ENCODE measurements around the gene SLC49A4. TPM values are rescaled to one million over a fixed set of nuclear protein-coding genes. Genes with fewer than 3 reads are reported as not detected.

Gene SLC49A4
- polyA plus RNA-seq, 2 of the 4 experiments (the other 2 are of a cell fraction): 11.1 to 16.2 TPM

DNA sequence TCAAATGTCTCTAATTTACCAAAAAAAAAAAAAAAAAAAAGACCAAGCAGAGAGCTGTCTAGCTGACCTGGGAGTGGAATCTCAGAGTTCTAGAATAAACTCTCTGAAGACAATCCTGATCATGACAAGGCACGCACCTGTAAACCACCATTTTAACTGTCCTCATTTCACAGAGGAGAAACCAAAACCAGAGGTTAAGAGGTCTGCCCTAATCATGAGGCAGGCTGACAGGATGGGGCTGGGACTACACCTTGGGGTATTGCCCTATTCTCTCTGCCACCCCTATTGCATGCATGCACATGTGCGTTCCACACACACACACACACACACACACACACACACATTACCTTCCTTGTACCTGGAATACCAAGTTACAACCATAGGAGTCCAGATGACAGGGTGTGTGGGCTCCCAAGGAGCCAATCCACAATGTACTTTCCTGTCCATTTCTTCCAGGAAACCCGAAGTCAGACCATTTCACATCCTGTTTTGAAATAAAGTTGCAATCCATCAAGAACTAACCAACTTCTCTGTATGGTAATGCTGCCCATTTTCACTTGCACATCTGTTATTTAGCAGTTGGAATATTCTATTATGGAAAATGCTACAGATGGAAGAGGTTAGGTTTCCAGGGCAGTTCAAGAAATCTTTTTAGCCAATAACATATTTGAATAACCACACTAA is 35.9 kb upstream of the SLC49A4 start:
- TF ChIP-seq ZSCAN20 (CRISPR knock-in tag; IDR thresholded peaks at IDR 0.05): no peak
- no peak for TF ChIP-seq FOSL2 (IDR thresholded peaks at IDR 0.05)
- TF ChIP-seq FOSL2 (CRISPR knock-in tag; IDR thresholded peaks at IDR 0.05): no peak
- TF ChIP-seq PHF8 (IDR thresholded peaks at IDR 0.05; ENCODE audit: borderline replicate concordance, low read depth): no peak
- TF ChIP-seq FOSB (CRISPR knock-in tag; IDR thresholded peaks at IDR 0.05): no peak
- TF ChIP-seq, protein P1, sequence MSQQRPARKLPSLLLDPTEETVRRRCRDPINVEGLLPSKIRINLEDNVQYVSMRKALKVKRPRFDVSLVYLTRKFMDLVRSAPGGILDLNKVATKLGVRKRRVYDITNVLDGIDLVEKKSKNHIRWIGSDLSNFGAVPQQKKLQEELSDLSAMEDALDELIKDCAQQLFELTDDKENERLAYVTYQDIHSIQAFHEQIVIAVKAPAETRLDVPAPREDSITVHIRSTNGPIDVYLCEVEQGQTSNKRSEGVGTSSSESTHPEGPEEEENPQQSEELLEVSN (IDR thresholded peaks at IDR 0.05; ENCODE audit: borderline replicate concordance, low read depth): no peak
- CTCF ChIA-PET: interaction anchor here (0.7 kb wide), 1 partner anchor 14 kb away, joined by 3 read pairs; no protein-coding TSS in a partner anchor
- Histone ChIP-seq H3K9me3 (no peaks in the 10 kb centered on the region), H3K27ac (no peak overlapping the region), H3K4me3 (no peak overlapping the region), H3K4me1 (peaks cover 10% of the 10 kb centered on the region; the same call in 2 of the 3 replicates), H3K4me2 (no peak overlapping the region)
- POLR2A ChIA-PET: no interaction called here
- WGBS (ENCODE audit: missing lambda C conversion rate): 72% methylated on average over 3 of the region's 3 CpGs
- no peak for ATAC-seq
- no peak for FAIRE-seq
- DNase-seq (ENCODE audit: low read depth in 1 of 2, low spot score in 1 of 2): no peak

DNA sequence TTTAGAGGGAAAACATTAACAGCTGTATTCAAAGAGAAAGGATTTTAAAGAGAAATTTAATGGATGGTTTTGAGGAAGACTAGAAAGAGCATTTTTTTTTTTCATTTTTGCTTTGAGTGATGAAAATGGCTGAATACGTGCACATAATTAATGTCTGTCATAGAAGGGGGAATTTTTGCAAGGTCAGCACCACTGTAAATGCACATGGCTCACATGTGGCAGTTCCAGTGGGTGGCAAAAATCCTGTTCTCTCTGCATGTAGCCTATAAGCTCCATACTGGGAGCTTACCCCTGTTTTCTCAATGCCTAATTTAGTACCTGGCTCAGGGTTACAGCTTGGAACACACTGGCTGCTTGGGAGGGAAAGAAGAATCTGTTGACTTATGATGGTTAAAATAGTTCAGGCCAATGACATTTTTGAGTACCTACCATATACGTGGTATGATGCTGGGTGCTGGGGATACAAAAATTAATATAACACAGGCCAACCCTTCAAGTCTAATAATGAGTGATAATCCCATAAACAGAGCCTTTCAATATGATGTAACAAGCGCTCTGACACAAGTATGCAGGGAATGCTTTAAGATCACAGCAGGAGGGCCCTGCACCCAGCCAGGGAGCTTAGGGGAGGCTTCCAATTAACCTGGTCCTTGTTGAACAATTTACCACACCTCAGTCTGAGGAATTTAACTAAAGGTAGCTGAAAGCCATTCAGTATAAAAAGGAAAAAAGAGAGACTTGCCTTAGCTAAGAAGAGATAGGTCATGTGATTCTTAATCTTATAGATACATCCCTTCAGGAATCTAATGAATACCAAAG is 34.2 kb upstream of the SLC49A4 start:
- H3K4me3 ChIP-seq: no peak overlapping the region
- DNase-seq (ENCODE audit: low read depth in 1 of 2, low spot score in 1 of 2) (no peak), ATAC-seq (no peak), FAIRE-seq (no peak)
- H3K4me1 ChIP-seq: peaks cover 10% of the 10 kb centered on the region; the same call in 2 of the 3 replicates
- H3K4me2 ChIP-seq: 0 out of 3 replicates have a peak overlapping the region, but pooled peaks have one; percentile 11
- no peak overlapping the region; a peak in 1 of 6 replicates for H3K27ac ChIP-seq
- ChIA-PET POLR2A (no interaction called here), CTCF (interaction anchor here (0.6 to 1.9 kb wide), 3 partner anchors 10 to 1214 kb away, joined by 3 to 6 read pairs (median 4); no protein-coding TSS in a partner anchor)
- TF ChIP-seq, protein P2, sequence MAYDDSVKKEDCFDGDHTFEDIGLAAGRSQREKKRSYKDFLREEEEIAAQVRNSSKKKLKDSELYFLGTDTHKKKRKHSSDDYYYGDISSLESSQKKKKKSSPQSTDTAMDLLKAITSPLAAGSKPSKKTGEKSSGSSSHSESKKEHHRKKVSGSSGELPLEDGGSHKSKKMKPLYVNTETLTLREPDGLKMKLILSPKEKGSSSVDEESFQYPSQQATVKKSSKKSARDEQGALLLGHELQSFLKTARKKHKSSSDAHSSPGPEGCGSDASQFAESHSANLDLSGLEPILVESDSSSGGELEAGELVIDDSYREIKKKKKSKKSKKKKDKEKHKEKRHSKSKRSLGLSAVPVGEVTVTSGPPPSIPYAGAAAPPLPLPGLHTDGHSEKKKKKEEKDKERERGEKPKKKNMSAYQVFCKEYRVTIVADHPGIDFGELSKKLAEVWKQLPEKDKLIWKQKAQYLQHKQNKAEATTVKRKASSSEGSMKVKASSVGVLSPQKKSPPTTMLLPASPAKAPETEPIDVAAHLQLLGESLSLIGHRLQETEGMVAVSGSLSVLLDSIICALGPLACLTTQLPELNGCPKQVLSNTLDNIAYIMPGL (CRISPR knock-in tag; IDR thresholded peaks at IDR 0.05; ENCODE audit: borderline replicate concordance): no peak
- peak; percentile 95 for TF ChIP-seq MAFK (IDR thresholded peaks at IDR 0.05; ENCODE audit: partially characterized antibody)
- WGBS (ENCODE audit: missing lambda C conversion rate): 86% methylated on average over 3 of the region's 3 CpGs
- H3K9me3 ChIP-seq: no peaks in the 10 kb centered on the region

DNA sequence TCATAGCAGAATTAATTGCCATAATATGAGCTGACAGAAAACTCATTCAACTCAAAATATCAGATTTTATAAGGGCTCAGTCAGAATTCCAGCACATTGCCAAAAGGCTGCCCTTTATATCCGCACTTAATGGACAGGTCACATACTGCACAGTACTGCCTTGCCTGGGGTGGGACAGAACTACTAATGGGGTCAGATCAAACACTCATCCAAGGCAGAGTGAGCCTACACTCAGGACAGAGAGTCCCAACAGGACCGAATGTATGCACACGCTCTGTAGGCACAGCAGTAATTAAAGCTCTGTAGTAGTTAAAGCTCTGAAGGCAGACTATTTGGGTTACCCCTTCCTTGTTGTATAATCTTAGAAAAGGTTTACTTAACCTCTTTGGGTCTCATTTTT is 28.4 kb upstream of the SLC49A4 start:
- CTCF ChIA-PET: interaction anchor here (0.7 to 1.1 kb wide), 3 partner anchors 10 to 87 kb away, joined by 3 read pairs; no protein-coding TSS in a partner anchor
- DNase-seq (ENCODE audit: low read depth in 1 of 2, low spot score in 1 of 2) (no peak), FAIRE-seq (no peak), ATAC-seq (no peak)
- Histone ChIP-seq H3K4me3 (no peak overlapping the region), H3K4me2 (no peak overlapping the region), H3K27ac (no peak overlapping the region), H3K4me1 (no peaks in the 10 kb centered on the region), H3K9me3 (no peaks in the 10 kb centered on the region)
- POLR2A ChIA-PET: no interaction called here
- TF ChIP-seq HOXB13 (CRISPR knock-in tag; IDR thresholded peaks at IDR 0.05; ENCODE audit: low read depth) (no peak), FOXS1 (CRISPR knock-in tag; IDR thresholded peaks at IDR 0.05) (no peak), POLR2A (IDR thresholded peaks at IDR 0.05; ENCODE audit: low read length) (no peak), FOSB (CRISPR knock-in tag; IDR thresholded peaks at IDR 0.05) (no peak), GATA3 (IDR thresholded peaks at IDR 0.05; ENCODE audit: borderline replicate concordance) (no peak), ZSCAN20 (CRISPR knock-in tag; IDR thresholded peaks at IDR 0.05) (no peak), JUNB (IDR thresholded peaks at IDR 0.05) (no peak), RFX5 (IDR thresholded peaks at IDR 0.05) (no peak), JUN (IDR thresholded peaks at IDR 0.05) (no peak)
- TF ChIP-seq, protein P3, sequence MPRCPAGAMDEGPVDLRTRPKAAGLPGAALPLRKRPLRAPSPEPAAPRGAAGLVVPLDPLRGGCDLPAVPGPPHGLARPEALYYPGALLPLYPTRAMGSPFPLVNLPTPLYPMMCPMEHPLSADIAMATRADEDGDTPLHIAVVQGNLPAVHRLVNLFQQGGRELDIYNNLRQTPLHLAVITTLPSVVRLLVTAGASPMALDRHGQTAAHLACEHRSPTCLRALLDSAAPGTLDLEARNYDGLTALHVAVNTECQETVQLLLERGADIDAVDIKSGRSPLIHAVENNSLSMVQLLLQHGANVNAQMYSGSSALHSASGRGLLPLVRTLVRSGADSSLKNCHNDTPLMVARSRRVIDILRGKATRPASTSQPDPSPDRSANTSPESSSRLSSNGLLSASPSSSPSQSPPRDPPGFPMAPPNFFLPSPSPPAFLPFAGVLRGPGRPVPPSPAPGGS (IDR thresholded peaks at IDR 0.05): no peak
- TF ChIP-seq, protein P4, sequence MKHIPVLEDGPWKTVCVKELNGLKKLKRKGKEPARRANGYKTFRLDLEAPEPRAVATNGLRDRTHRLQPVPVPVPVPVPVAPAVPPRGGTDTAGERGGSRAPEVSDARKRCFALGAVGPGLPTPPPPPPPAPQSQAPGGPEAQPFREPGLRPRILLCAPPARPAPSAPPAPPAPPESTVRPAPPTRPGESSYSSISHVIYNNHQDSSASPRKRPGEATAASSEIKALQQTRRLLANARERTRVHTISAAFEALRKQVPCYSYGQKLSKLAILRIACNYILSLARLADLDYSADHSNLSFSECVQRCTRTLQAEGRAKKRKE (CRISPR knock-in tag; IDR thresholded peaks at IDR 0.05; ENCODE audit: low read depth): no peak
- TF ChIP-seq, protein P2 (CRISPR knock-in tag; IDR thresholded peaks at IDR 0.05; ENCODE audit: borderline replicate concordance): no peak
- TF ChIP-seq, protein P5, sequence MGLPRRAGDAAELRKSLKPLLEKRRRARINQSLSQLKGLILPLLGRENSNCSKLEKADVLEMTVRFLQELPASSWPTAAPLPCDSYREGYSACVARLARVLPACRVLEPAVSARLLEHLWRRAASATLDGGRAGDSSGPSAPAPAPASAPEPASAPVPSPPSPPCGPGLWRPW (IDR thresholded peaks at IDR 0.05): no peak
- TF ChIP-seq, protein P6, sequence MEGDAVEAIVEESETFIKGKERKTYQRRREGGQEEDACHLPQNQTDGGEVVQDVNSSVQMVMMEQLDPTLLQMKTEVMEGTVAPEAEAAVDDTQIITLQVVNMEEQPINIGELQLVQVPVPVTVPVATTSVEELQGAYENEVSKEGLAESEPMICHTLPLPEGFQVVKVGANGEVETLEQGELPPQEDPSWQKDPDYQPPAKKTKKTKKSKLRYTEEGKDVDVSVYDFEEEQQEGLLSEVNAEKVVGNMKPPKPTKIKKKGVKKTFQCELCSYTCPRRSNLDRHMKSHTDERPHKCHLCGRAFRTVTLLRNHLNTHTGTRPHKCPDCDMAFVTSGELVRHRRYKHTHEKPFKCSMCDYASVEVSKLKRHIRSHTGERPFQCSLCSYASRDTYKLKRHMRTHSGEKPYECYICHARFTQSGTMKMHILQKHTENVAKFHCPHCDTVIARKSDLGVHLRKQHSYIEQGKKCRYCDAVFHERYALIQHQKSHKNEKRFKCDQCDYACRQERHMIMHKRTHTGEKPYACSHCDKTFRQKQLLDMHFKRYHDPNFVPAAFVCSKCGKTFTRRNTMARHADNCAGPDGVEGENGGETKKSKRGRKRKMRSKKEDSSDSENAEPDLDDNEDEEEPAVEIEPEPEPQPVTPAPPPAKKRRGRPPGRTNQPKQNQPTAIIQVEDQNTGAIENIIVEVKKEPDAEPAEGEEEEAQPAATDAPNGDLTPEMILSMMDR (IDR thresholded peaks at IDR 0.05): no peak
- 91% methylated on average over 3 of the region's 3 CpGs for WGBS (ENCODE audit: missing lambda C conversion rate)

Data from A549 (cell line).